GM18526 (cell line): ENCODE results near the gene NT5M.

Source experiments
- POLR2A ChIP-seq: IDR thresholded peaks from 3 replicates; pipeline ENCODE4 v1.6.1; 2011; ENCODE audit not compliant: insufficient read length; ENCODE audit errors: extremely low read depth

NT5M gene

GRCh38 chr17:17347956-17348871 lies 45.0 kb downstream of the NT5M start:
- no peak for TF ChIP-seq POLR2A

GRCh38 chr17:17348872-17349723 lies 45.9 kb downstream of the NT5M start:
- TF ChIP-seq POLR2A: no peak

- TF ChIP-seq POLR2A: no peak
These were observed 46.5 kb downstream of the NT5M start for GRCh38 chr17:17349724-17350106.

GRCh38 chr17:17350491-17351355 lies 47.5 kb downstream of the NT5M start:
- no peak for TF ChIP-seq POLR2A

- TF ChIP-seq POLR2A: no peak
These were observed 48.3 kb downstream of the NT5M start for GRCh38 chr17:17351356-17351891.

- no peak for TF ChIP-seq POLR2A
These were observed 49.0 kb downstream of the NT5M start for GRCh38 chr17:17351901-17352781.

- TF ChIP-seq POLR2A: no peak
These were observed 49.9 kb downstream of the NT5M start for GRCh38 chr17:17352836-17353624.

- TF ChIP-seq POLR2A: no peak
These were observed 50.7 kb downstream of the NT5M start for GRCh38 chr17:17353625-17354484.

GRCh38 chr17:17354560-17355349 lies 51.6 kb downstream of the NT5M start:
- no peak for TF ChIP-seq POLR2A

- TF ChIP-seq POLR2A: no peak
These were observed 52.3 kb downstream of the NT5M start for GRCh38 chr17:17355426-17355825.

GRCh38 chr17:17356149-17356930 lies 53.2 kb downstream of the NT5M start:
- no peak for TF ChIP-seq POLR2A
